Measurements from ENCODE around the gene CRP.
"Not testable (repeated sequence)": the region's sequence is repeated elsewhere in the genome, so short reads cannot be mapped to it uniquely, and the experiment has no call there.

Gene CRP

GRCh38 chr1:159704481-159704880 is 9.9 kb downstream of the CRP start:
- H3K4me3 ChIP-seq (ENCODE audit: low read depth in 1 of 2, low read length in 2 of 2): no peak overlapping the region
- no peaks in the 10 kb centered on the region for H3K9me3 ChIP-seq (ENCODE audit: control insufficient read depth in 1 of 2, low read length in 2 of 2)
- H3K4me1 ChIP-seq (ENCODE audit: control insufficient read depth in 1 of 2, insufficient read depth in 2 of 2, low read length in 2 of 2): no peaks in the 10 kb centered on the region
- no peaks in the 10 kb centered on the region for H3K27me3 ChIP-seq (ENCODE audit: control insufficient read depth in 1 of 2, insufficient read depth in 2 of 2, low read length in 2 of 2)
- no peak overlapping the region for H3K27ac ChIP-seq (ENCODE audit: low read depth, low read length)
- no peaks in the 10 kb centered on the region for H3K36me3 ChIP-seq (ENCODE audit: control insufficient read depth in 1 of 2, insufficient read depth in 2 of 2, low read length in 2 of 2)
- H3K9ac ChIP-seq (ENCODE audit: low read depth in 1 of 2, low read length in 2 of 2): no peak overlapping the region

DNA sequence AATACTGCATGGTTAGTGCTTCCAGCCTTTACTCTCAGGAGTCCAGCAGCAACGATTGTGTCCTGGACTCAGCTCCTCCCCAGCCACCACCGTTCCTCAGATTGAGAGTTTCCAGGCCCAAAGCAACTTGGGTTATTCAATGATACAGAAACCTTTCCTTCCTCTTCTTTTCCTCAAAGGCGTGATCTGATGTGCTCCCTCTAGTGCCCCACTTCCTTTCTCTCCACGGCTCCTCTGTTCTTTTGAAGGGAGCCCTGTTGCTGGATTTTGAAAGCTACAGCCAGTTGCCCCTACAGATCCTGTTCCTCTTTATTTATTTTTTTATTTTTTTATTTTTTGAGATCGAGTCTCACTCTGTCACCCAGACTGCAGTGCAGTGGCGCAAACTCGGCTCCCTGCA is 14.1 kb downstream of the CRP start:
- Histone ChIP-seq H3K9ac (ENCODE audit: low read depth in 1 of 2, low read length in 2 of 2) (no peak overlapping the region), H3K9me3 (ENCODE audit: control insufficient read depth in 1 of 2, low read length in 2 of 2) (no peaks in the 10 kb centered on the region), H3K4me1 (ENCODE audit: control insufficient read depth in 1 of 2, insufficient read depth in 2 of 2, low read length in 2 of 2) (no peaks in the 10 kb centered on the region), H3K36me3 (ENCODE audit: control insufficient read depth in 1 of 2, insufficient read depth in 2 of 2, low read length in 2 of 2) (no peaks in the 10 kb centered on the region), H3K27ac (ENCODE audit: low read depth, low read length) (no peak overlapping the region), H3K27me3 (ENCODE audit: control insufficient read depth in 1 of 2, insufficient read depth in 2 of 2, low read length in 2 of 2) (no peaks in the 10 kb centered on the region), H3K4me3 (ENCODE audit: low read depth in 1 of 2, low read length in 2 of 2) (no peak overlapping the region)

GRCh38 chr1:159699653-159700052 is 14.7 kb downstream of the CRP start:
- Histone ChIP-seq H3K9me3 (ENCODE audit: control insufficient read depth in 1 of 2, low read length in 2 of 2) (no peaks in the 10 kb centered on the region), H3K9ac (ENCODE audit: low read depth in 1 of 2, low read length in 2 of 2) (no peak overlapping the region), H3K4me1 (ENCODE audit: control insufficient read depth in 1 of 2, insufficient read depth in 2 of 2, low read length in 2 of 2) (no peaks in the 10 kb centered on the region), H3K27me3 (ENCODE audit: control insufficient read depth in 1 of 2, insufficient read depth in 2 of 2, low read length in 2 of 2) (no peaks in the 10 kb centered on the region), H3K36me3 (ENCODE audit: control insufficient read depth in 1 of 2, insufficient read depth in 2 of 2, low read length in 2 of 2) (no peaks in the 10 kb centered on the region), H3K4me3 (ENCODE audit: low read depth in 1 of 2, low read length in 2 of 2) (no peak overlapping the region), H3K27ac (ENCODE audit: low read depth, low read length) (no peak overlapping the region)

GRCh38 chr1:159699246-159699645 is 15.1 kb downstream of the CRP start:
- no peaks in the 10 kb centered on the region for H3K36me3 ChIP-seq (ENCODE audit: control insufficient read depth in 1 of 2, insufficient read depth in 2 of 2, low read length in 2 of 2)
- H3K27me3 ChIP-seq (ENCODE audit: control insufficient read depth in 1 of 2, insufficient read depth in 2 of 2, low read length in 2 of 2): no peaks in the 10 kb centered on the region
- H3K4me3 ChIP-seq (ENCODE audit: low read depth in 1 of 2, low read length in 2 of 2): no peak overlapping the region
- no peaks in the 10 kb centered on the region for H3K9me3 ChIP-seq (ENCODE audit: control insufficient read depth in 1 of 2, low read length in 2 of 2)
- no peaks in the 10 kb centered on the region for H3K4me1 ChIP-seq (ENCODE audit: control insufficient read depth in 1 of 2, insufficient read depth in 2 of 2, low read length in 2 of 2)
- H3K27ac ChIP-seq (ENCODE audit: low read depth, low read length): no peak overlapping the region
- H3K9ac ChIP-seq (ENCODE audit: low read depth in 1 of 2, low read length in 2 of 2): no peak overlapping the region

DNA sequence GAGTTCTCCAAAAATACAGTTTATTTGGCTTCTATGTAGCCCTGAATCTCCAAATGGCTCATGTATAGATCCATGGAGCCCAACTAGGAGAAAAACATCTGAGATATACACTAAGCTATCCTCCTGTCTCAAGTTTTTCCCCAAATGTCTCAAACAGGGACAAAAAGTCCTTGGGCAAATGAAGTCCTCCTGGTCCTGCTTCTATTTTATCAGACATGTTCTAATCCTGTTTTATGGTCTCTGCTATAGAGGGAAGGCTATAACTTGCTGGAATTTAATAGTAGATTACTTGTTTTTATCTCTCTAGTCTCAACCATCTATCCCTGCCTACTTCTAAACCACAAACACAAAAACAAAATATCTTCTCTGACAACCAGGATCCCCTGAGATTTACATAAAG is 26.9 kb downstream of the CRP start:
- no peaks in the 10 kb centered on the region for H3K27me3 ChIP-seq (ENCODE audit: control insufficient read depth in 1 of 2, insufficient read depth in 2 of 2, low read length in 2 of 2)
- H3K4me3 ChIP-seq (ENCODE audit: low read depth in 1 of 2, low read length in 2 of 2): no peak overlapping the region
- H3K9ac ChIP-seq (ENCODE audit: low read depth in 1 of 2, low read length in 2 of 2): no peak overlapping the region
- no peak overlapping the region for H3K27ac ChIP-seq (ENCODE audit: low read depth, low read length)
- no peaks in the 10 kb centered on the region for H3K9me3 ChIP-seq (ENCODE audit: control insufficient read depth in 1 of 2, low read length in 2 of 2)
- no peaks in the 10 kb centered on the region for H3K36me3 ChIP-seq (ENCODE audit: control insufficient read depth in 1 of 2, insufficient read depth in 2 of 2, low read length in 2 of 2)
- no peaks in the 10 kb centered on the region for H3K4me1 ChIP-seq (ENCODE audit: control insufficient read depth in 1 of 2, insufficient read depth in 2 of 2, low read length in 2 of 2)

DNA sequence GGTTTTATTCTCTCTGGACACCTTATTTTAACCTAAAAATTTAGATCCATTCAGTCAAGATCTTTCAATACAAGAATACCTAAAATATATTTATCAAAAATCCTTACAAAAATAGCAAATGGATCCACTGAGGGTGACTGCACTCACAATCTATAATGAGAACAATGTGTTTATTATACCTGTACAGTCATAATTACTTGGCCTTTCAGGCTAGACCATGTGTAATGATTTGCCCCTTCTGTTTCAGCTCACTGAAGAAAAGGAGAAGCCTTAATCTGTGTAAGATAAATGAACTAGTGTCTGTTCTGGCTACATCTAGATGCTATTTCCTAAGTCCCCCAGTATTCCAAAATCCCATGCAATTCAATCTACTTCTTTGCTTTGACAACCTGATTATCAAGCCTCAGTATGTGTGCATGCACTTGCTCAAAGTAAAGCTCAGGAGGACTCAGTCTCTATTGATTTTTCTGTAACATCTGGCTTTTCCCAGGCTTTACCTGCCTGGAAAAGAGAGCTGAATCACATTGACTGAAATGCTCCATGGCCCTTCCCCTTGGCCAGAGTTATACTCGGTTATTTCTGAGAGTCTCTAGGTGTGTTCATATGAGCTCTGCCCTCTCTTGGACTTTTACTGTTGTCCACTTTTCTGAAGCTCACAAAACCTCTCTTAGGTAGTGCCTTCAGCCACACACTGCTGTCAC is 27.6 kb downstream of the CRP start:
- Histone ChIP-seq H3K9ac (ENCODE audit: low read depth in 1 of 2, low read length in 2 of 2) (no peak overlapping the region), H3K9me3 (ENCODE audit: control insufficient read depth in 1 of 2, low read length in 2 of 2) (no peaks in the 10 kb centered on the region), H3K36me3 (ENCODE audit: control insufficient read depth in 1 of 2, insufficient read depth in 2 of 2, low read length in 2 of 2) (no peaks in the 10 kb centered on the region), H3K4me1 (ENCODE audit: control insufficient read depth in 1 of 2, insufficient read depth in 2 of 2, low read length in 2 of 2) (no peaks in the 10 kb centered on the region), H3K4me3 (ENCODE audit: low read depth in 1 of 2, low read length in 2 of 2) (no peak overlapping the region), H3K27me3 (ENCODE audit: control insufficient read depth in 1 of 2, insufficient read depth in 2 of 2, low read length in 2 of 2) (no peaks in the 10 kb centered on the region), H3K27ac (ENCODE audit: low read depth, low read length) (no peak overlapping the region)

GRCh38 chr1:159678939-159679338 is 35.5 kb downstream of the CRP start:
- no peaks in the 10 kb centered on the region for H3K36me3 ChIP-seq (ENCODE audit: control insufficient read depth in 1 of 2, insufficient read depth in 2 of 2, low read length in 2 of 2)
- H3K4me1 ChIP-seq (ENCODE audit: control insufficient read depth in 1 of 2, insufficient read depth in 2 of 2, low read length in 2 of 2): no peaks in the 10 kb centered on the region
- no peak overlapping the region for H3K27ac ChIP-seq (ENCODE audit: low read depth, low read length)
- H3K4me3 ChIP-seq (ENCODE audit: low read depth in 1 of 2, low read length in 2 of 2): no peak overlapping the region
- H3K9me3 ChIP-seq (ENCODE audit: control insufficient read depth in 1 of 2, low read length in 2 of 2): no peaks in the 10 kb centered on the region
- H3K27me3 ChIP-seq (ENCODE audit: control insufficient read depth in 1 of 2, insufficient read depth in 2 of 2, low read length in 2 of 2): no peaks in the 10 kb centered on the region
- no peak overlapping the region for H3K9ac ChIP-seq (ENCODE audit: low read depth in 1 of 2, low read length in 2 of 2)

DNA sequence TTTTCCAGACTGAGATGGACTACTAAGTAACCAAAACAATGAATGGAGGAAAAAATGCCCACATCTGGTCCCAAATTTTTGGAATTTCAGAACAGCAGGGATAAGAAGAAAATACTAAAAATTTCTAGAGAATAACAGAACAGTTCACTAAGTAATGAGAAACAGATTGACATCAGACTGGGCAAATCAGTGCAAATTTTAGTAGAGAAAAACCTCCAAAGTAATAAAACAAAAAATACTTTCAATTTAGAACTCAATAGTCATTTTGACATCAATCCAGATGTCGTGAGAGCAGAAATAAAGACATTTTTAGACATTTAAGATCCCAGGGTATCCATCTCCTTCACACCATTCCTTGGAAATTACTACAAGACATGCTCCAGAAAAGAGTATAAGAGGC is 39.3 kb downstream of the CRP start:
- Histone ChIP-seq H3K9me3 (ENCODE audit: control insufficient read depth in 1 of 2, low read length in 2 of 2) (no peaks in the 10 kb centered on the region), H3K9ac (ENCODE audit: low read depth in 1 of 2, low read length in 2 of 2) (no peak overlapping the region), H3K4me1 (ENCODE audit: control insufficient read depth in 1 of 2, insufficient read depth in 2 of 2, low read length in 2 of 2) (no peaks in the 10 kb centered on the region), H3K27me3 (ENCODE audit: control insufficient read depth in 1 of 2, insufficient read depth in 2 of 2, low read length in 2 of 2) (no peaks in the 10 kb centered on the region), H3K36me3 (ENCODE audit: control insufficient read depth in 1 of 2, insufficient read depth in 2 of 2, low read length in 2 of 2) (no peaks in the 10 kb centered on the region), H3K27ac (ENCODE audit: low read depth, low read length) (no peak overlapping the region), H3K4me3 (ENCODE audit: low read depth in 1 of 2, low read length in 2 of 2) (no peak overlapping the region)

- H3K27me3 ChIP-seq (ENCODE audit: control insufficient read depth in 1 of 2, insufficient read depth in 2 of 2, low read length in 2 of 2); H3K9me3 ChIP-seq (ENCODE audit: control insufficient read depth in 1 of 2, low read length in 2 of 2); H3K9ac ChIP-seq (ENCODE audit: low read depth in 1 of 2, low read length in 2 of 2); H3K36me3 ChIP-seq (ENCODE audit: control insufficient read depth in 1 of 2, insufficient read depth in 2 of 2, low read length in 2 of 2); H3K4me1 ChIP-seq (ENCODE audit: control insufficient read depth in 1 of 2, insufficient read depth in 2 of 2, low read length in 2 of 2); H3K4me3 ChIP-seq (ENCODE audit: low read depth in 1 of 2, low read length in 2 of 2); H3K27ac ChIP-seq (ENCODE audit: low read depth, low read length): not testable (repeated sequence)
Observed at GRCh38 chr1:159672390-159672789, 42.0 kb downstream of the CRP start.

DNA sequence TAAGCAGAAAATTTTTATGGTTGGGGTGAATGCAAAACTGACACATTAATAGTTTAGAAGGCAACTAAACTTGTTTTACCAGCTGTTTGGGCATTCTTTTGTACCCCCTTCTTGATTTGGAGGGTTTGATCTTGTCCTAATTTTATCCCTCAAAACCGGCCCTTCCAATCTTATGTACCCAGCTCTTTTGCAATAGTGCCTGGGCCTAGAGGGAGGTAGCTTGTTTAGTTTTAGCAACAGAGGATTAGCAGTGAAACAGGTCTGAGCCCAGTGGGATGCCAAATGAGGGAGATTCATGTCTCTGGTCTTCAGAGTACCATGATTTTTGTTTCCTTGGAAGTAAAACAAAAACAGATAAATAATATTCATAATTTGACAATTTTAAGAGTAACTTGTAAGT is 45.1 kb downstream of the CRP start:
- Histone ChIP-seq H3K4me1 (ENCODE audit: control insufficient read depth in 1 of 2, insufficient read depth in 2 of 2, low read length in 2 of 2) (no peaks in the 10 kb centered on the region), H3K9me3 (ENCODE audit: control insufficient read depth in 1 of 2, low read length in 2 of 2) (no peaks in the 10 kb centered on the region), H3K36me3 (ENCODE audit: control insufficient read depth in 1 of 2, insufficient read depth in 2 of 2, low read length in 2 of 2) (no peaks in the 10 kb centered on the region), H3K27me3 (ENCODE audit: control insufficient read depth in 1 of 2, insufficient read depth in 2 of 2, low read length in 2 of 2) (no peaks in the 10 kb centered on the region), H3K27ac (ENCODE audit: low read depth, low read length) (no peak overlapping the region), H3K9ac (ENCODE audit: low read depth in 1 of 2, low read length in 2 of 2) (no peak overlapping the region), H3K4me3 (ENCODE audit: low read depth in 1 of 2, low read length in 2 of 2) (no peak overlapping the region)

DNA sequence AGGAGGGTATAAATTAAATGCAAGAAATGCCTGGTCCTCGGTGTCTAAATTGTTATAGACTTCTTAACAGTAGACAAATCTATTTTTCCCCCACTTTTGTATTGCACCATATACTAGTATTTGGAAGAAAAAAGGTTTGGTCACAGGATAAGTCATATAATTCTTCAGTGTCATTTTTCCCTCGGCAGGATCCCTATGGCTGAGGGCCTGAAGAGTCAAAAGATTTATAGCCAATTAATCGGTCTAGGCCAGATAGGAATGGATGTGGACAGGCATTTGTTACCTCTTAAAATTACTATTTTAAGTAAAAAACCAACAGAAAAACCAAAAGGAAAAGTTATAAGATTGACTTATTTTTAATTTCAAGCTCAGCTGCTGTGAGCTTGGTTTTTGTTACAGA is 45.6 kb downstream of the CRP start:
- Histone ChIP-seq H3K36me3 (ENCODE audit: control insufficient read depth in 1 of 2, insufficient read depth in 2 of 2, low read length in 2 of 2) (no peaks in the 10 kb centered on the region), H3K4me3 (ENCODE audit: low read depth in 1 of 2, low read length in 2 of 2) (no peak overlapping the region), H3K27me3 (ENCODE audit: control insufficient read depth in 1 of 2, insufficient read depth in 2 of 2, low read length in 2 of 2) (no peaks in the 10 kb centered on the region), H3K9me3 (ENCODE audit: control insufficient read depth in 1 of 2, low read length in 2 of 2) (no peaks in the 10 kb centered on the region), H3K27ac (ENCODE audit: low read depth, low read length) (no peak overlapping the region), H3K4me1 (ENCODE audit: control insufficient read depth in 1 of 2, insufficient read depth in 2 of 2, low read length in 2 of 2) (no peaks in the 10 kb centered on the region), H3K9ac (ENCODE audit: low read depth in 1 of 2, low read length in 2 of 2) (no peak overlapping the region)

Data from duodenal mucosa (tissue), 2 donors.